Measurements from ENCODE around the gene PPT1. TPM values are rescaled to one million over a fixed set of nuclear protein-coding genes. Genes with fewer than 3 reads are reported as not detected.

PPT1 gene
- total and polyA plus RNA-seq, 2 of the 13 experiments (the other 11 are each of a cell fraction or from before 2014, with no cell fraction given): 129 TPM

DNA sequence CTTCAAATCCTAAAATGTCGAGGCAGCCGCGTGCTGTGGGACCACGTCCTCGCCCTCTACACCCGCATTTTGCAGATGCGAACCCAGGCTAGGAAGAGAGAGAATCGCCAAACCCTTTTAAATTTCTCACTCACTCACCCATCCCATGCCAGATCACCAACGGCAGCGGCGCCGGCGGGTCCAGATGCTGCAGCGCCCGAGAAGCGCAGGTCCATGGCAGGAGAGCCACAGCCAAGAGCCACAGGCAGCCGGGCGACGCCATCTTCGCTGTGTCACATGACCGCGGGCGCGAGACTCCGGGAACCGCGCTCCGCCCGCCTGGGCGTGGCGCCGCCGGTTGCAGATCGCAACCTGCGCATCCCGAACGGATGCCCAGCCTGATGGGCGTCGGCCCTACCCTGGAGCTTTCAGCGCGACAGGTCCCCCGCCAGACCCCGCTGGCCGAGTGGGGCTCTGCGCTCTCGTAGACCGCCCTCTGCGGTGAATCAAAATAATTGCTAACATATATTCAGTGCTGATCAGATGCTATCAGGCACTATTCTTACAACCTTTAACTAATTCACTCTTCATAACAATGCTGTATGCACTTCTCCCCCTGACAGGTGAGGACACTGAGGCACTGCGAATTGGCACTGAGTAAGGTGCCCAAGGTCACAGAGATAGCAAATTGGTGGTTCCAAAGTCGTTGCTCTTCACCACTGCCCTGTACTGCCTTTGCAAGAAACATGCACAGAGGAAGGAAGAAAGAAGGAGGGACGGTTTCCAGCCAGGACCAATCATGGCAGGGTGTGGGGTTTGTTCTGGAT, at the start of gene PPT1 (continued):
- TF ChIP-seq, protein P1, sequence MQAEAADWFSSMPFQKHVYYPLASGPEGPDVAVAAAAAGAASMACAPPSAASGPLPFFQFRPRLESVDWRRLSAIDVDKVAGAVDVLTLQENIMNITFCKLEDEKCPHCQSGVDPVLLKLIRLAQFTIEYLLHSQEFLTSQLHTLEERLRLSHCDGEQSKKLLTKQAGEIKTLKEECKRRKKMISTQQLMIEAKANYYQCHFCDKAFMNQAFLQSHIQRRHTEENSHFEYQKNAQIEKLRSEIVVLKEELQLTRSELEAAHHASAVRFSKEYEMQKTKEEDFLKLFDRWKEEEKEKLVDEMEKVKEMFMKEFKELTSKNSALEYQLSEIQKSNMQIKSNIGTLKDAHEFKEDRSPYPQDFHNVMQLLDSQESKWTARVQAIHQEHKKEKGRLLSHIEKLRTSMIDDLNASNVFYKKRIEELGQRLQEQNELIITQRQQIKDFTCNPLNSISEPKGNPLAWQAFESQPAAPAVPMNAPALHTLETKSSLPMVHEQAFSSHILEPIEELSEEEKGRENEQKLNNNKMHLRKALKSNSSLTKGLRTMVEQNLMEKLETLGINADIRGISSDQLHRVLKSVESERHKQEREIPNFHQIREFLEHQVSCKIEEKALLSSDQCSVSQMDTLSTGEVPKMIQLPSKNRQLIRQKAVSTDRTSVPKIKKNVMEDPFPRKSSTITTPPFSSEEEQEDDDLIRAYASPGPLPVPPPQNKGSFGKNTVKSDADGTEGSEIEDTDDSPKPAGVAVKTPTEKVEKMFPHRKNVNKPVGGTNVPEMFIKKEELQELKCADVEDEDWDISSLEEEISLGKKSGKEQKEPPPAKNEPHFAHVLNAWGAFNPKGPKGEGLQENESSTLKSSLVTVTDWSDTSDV (CRISPR knock-in tag; IDR thresholded peaks at IDR 0.05): no peak
- TF ChIP-seq TFDP2 (CRISPR knock-in tag; IDR thresholded peaks at IDR 0.05): peak; percentile 90
- TF ChIP-seq ZNF615 (CRISPR knock-in tag; IDR thresholded peaks at IDR 0.05; ENCODE audit: borderline replicate concordance): 0 out of 2 replicates have a peak, but pooled peaks have one; percentile 53
- peak; percentile 71 for TF ChIP-seq POLR2AphosphoS5 (IDR thresholded peaks at IDR 0.05; ENCODE audit: low read depth, low read length)
- TF ChIP-seq TAF15 (IDR thresholded peaks at IDR 0.05; ENCODE audit: low read depth, low read length, poor library complexity, severe bottlenecking): no peak
- no peak for TF ChIP-seq TFAP4 (IDR thresholded peaks at IDR 0.05; ENCODE audit: borderline replicate concordance, low read depth)
- TF ChIP-seq ZNF724P (CRISPR knock-in tag; IDR thresholded peaks at IDR 0.05; ENCODE audit: borderline replicate concordance): peak; percentile 54; the same call in 1 of the 2 replicates
- 0 out of 2 replicates have a peak, but pooled peaks have one; percentile 14 for TF ChIP-seq ZNF468 (CRISPR knock-in tag; IDR thresholded peaks at IDR 0.05)
- 0 out of 2 replicates have a peak, but pooled peaks have one; percentile 32 for TF ChIP-seq ZNF777 (CRISPR knock-in tag; IDR thresholded peaks at IDR 0.05)
- TF ChIP-seq ZNF784 (CRISPR knock-in tag; IDR thresholded peaks at IDR 0.05; ENCODE audit: borderline replicate concordance): 0 out of 2 replicates have a peak, but pooled peaks have one; percentile 78
- peak; percentile 86 for TF ChIP-seq ASH2L (IDR thresholded peaks at IDR 0.05; ENCODE audit: insufficient read length, low read depth, low read length)
- no peak for TF ChIP-seq HES4 (CRISPR knock-in tag; IDR thresholded peaks at IDR 0.05; ENCODE audit: borderline replicate concordance)
- TF ChIP-seq FIP1L1 (IDR thresholded peaks at IDR 0.05; ENCODE audit: borderline replicate concordance, insufficient read depth, low read depth, low read length): no peak
- peak; percentile 82; the same call in 1 of the 2 replicates for TF ChIP-seq ZNF816 (CRISPR knock-in tag; IDR thresholded peaks at IDR 0.05; ENCODE audit: borderline replicate concordance)
- TF ChIP-seq ZNF761 (CRISPR knock-in tag; conservative IDR thresholded peaks at IDR 0.05): 0 out of 2 replicates have a peak, but pooled peaks have one; percentile 59
- TF ChIP-seq ZNF766 (CRISPR knock-in tag; IDR thresholded peaks at IDR 0.05; ENCODE audit: borderline replicate concordance): 0 out of 2 replicates have a peak, but pooled peaks have one; percentile 11
- TF ChIP-seq, protein P2, sequence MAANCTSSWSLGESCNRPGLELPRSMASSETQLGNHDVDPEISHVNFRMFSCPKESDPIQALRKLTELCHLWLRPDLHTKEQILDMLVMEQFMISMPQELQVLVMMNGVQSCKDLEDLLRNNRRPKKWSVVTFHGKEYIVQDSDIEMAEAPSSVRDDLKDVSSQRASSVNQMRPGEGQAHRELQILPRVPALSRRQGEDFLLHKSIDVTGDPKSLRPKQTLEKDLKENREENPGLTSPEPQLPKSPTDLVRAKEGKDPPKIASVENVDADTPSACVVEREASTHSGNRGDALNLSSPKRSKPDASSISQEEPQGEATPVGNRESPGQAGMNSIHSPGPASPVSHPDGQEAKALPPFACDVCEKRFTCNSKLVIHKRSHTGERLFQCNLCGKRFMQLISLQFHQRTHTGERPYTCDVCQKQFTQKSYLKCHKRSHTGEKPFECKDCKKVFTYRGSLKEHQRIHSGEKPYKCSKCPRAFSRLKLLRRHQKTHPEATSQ (CRISPR knock-in tag; IDR thresholded peaks at IDR 0.05; ENCODE audit: borderline replicate concordance): no peak
- TF ChIP-seq ZNF709 (CRISPR knock-in tag; IDR thresholded peaks at IDR 0.05): 0 out of 2 replicates have a peak, but pooled peaks have one; percentile 62
- no peak for TF ChIP-seq PHF5A (CRISPR knock-in tag; IDR thresholded peaks at IDR 0.05; ENCODE audit: low read depth, unreplicated experiment)
